ENCODE results near the gene CYP24A1. TPM values are rescaled to one million over a fixed set of nuclear protein-coding genes. Genes with fewer than 3 reads are reported as not detected.

CYP24A1 gene
- total and polyA plus RNA-seq, 2 of the 13 experiments (the other 11 are each of a cell fraction or from before 2014, with no cell fraction given), result 9.4 to 32.7 TPM

- TF ChIP-seq ZNF800 (CRISPR knock-in tag; IDR thresholded peaks at IDR 0.05) (peak; percentile 36; the same call in 1 of the 2 replicates), ZNF362 (CRISPR knock-in tag; IDR thresholded peaks at IDR 0.05; ENCODE audit: borderline replicate concordance) (peak; percentile 65; the same call in 1 of the 2 replicates), ZNF878 (CRISPR knock-in tag; IDR thresholded peaks at IDR 0.05) (peak; percentile 89; the same call in 1 of the 2 replicates), ZNF136 (CRISPR knock-in tag; IDR thresholded peaks at IDR 0.05; ENCODE audit: low read depth) (peak; percentile 93), ZNF562 (CRISPR knock-in tag; IDR thresholded peaks at IDR 0.05; ENCODE audit: borderline replicate concordance) (no peak), ZNF720 (CRISPR knock-in tag; IDR thresholded peaks at IDR 0.05) (0 out of 2 replicates have a peak, but pooled peaks have one; percentile 89), PAWR (CRISPR knock-in tag; IDR thresholded peaks at IDR 0.05; ENCODE audit: borderline replicate concordance) (no peak), ZNF780A (CRISPR knock-in tag; IDR thresholded peaks at IDR 0.05) (no peak), HES4 (CRISPR knock-in tag; IDR thresholded peaks at IDR 0.05; ENCODE audit: borderline replicate concordance) (no peak), TOPORS (CRISPR knock-in tag; IDR thresholded peaks at IDR 0.05) (no peak), THAP11 (CRISPR knock-in tag; IDR thresholded peaks at IDR 0.05) (peak; percentile 84), SMC3 (IDR thresholded peaks at IDR 0.05; ENCODE audit: low read length) (peak; percentile 89), ZNF432 (CRISPR knock-in tag; IDR thresholded peaks at IDR 0.05; ENCODE audit: borderline replicate concordance) (no peak), ZNF883 (CRISPR knock-in tag; IDR thresholded peaks at IDR 0.05; ENCODE audit: not compliant biosample characterization) (no peak), ATF6 (CRISPR knock-in tag; conservative IDR thresholded peaks at IDR 0.05) (no peak), SALL2 (CRISPR knock-in tag; IDR thresholded peaks at IDR 0.05) (peak; percentile 93; the same call in 1 of the 2 replicates), ARNT2 (CRISPR knock-in tag; IDR thresholded peaks at IDR 0.05; ENCODE audit: low read depth) (no peak), ZNF430 (CRISPR knock-in tag; IDR thresholded peaks at IDR 0.05) (peak; percentile 62; the same call in 1 of the 2 replicates), DNMT1 (CRISPR knock-in tag; IDR thresholded peaks at IDR 0.05) (no peak; the same call in none of the 2 replicates), HOXA7 (CRISPR knock-in tag; IDR thresholded peaks at IDR 0.05) (no peak), TMF1 (CRISPR knock-in tag; IDR thresholded peaks at IDR 0.05; ENCODE audit: low read depth) (no peak), ZSCAN30 (CRISPR knock-in tag; IDR thresholded peaks at IDR 0.05) (no peak), ZNF776 (CRISPR knock-in tag; IDR thresholded peaks at IDR 0.05) (no peak), MXD1 (CRISPR knock-in tag; IDR thresholded peaks at IDR 0.05) (no peak), ZNF234 (CRISPR knock-in tag; conservative IDR thresholded peaks at IDR 0.05) (no peak), PHF21A (CRISPR knock-in tag; IDR thresholded peaks at IDR 0.05) (peak; percentile 81)
Observed at GRCh38 chr20:54194724-54195438, 21.1 kb upstream of the CYP24A1 start (continued).
